HEK293 (cell line): ENCODE data around the gene WDR45B.

Source experiments
- CTCF ChIP-seq: fragments of 450-650 bp; formaldehyde crosslinking; IDR thresholded peaks from 2 replicates; pipeline ENCODE4 v1.5.1; 2016; ENCODE audit warnings: missing biosample characterization, missing genetic modification characterization
- HOXA7 ChIP-seq: sonication (generic); formaldehyde crosslinking; IDR thresholded peaks from 2 replicates; pipeline ENCODE4 v1.8.1; 2022; ENCODE audit warnings: missing genetic modification reagents, borderline replicate concordance
- PATZ1 ChIP-seq: fragments of 450-650 bp; formaldehyde crosslinking; IDR thresholded peaks from 2 replicates; pipeline ENCODE4 v1.5.1; 2016; ENCODE audit warnings: missing biosample characterization, missing genetic modification characterization
- ZNF114 ChIP-seq: fragments of 450-650 bp; formaldehyde crosslinking; IDR thresholded peaks from 2 replicates; pipeline ENCODE4 v1.5.0; 2017; ENCODE audit warnings: missing biosample characterization, missing genetic modification characterization
- ZNF274 ChIP-seq, 2 experiments: fragments of 200-500 bp in 1 of 2; fragments of 450-650 bp in 1 of 2; sonication (Bioruptor generic) in 1 of 2; formaldehyde crosslinking in 1 of 2; IDR thresholded peaks; 2 replicates each; pipeline versions ENCODE4 v1.5.1 to v1.6.1; 2014 to 2016; ENCODE audit warnings: borderline replicate concordance in 1 of 2, inconsistent platforms in 1 of 2, low read length in 1 of 2, missing biosample characterization in 1 of 2, missing genetic modification characterization in 1 of 2
- ZNF292 ChIP-seq: fragments of 450-650 bp; formaldehyde crosslinking; IDR thresholded peaks from 2 replicates; pipeline ENCODE4 v1.5.1; 2016; ENCODE audit warnings: low read depth, missing biosample characterization, missing genetic modification characterization, borderline replicate concordance
- ZNF324 ChIP-seq: fragments of 450-650 bp; formaldehyde crosslinking; IDR thresholded peaks from 2 replicates; pipeline ENCODE4 v1.5.1; 2016; ENCODE audit warnings: missing biosample characterization, missing genetic modification characterization
- ZNF366 ChIP-seq: fragments of 450-650 bp; formaldehyde crosslinking; conservative IDR thresholded peaks from 2 replicates; pipeline ENCODE4 v1.5.1; 2016; ENCODE audit warnings: missing biosample characterization, missing genetic modification characterization
- ZNF549 ChIP-seq: fragments of 450-650 bp; IDR thresholded peaks from 2 replicates; pipeline ENCODE4 v1.5.1; 2018; ENCODE audit warnings: missing biosample characterization, missing genetic modification characterization, mild to moderate bottlenecking, inconsistent platforms, moderate library complexity
- TF ChIP-seq, protein P1 (sequence below): fragments of 450-650 bp; formaldehyde crosslinking; conservative IDR thresholded peaks from 2 replicates; pipeline ENCODE4 v1.5.1; 2016; ENCODE audit warnings: low read depth, missing biosample characterization, missing genetic modification characterization
- TF ChIP-seq, protein P2 (sequence below): fragments of 450-650 bp; formaldehyde crosslinking; IDR thresholded peaks from 2 replicates; pipeline ENCODE4 v1.5.1; 2016; ENCODE audit warnings: missing biosample characterization, missing genetic modification characterization
- TF ChIP-seq, protein P3 (sequence below): fragments of 450-650 bp; formaldehyde crosslinking; IDR thresholded peaks from 2 replicates; pipeline ENCODE4 v1.5.1; 2017; ENCODE audit warnings: missing biosample characterization, missing genetic modification characterization
- TF ChIP-seq, protein P4 (sequence below): fragments of 450-650 bp; formaldehyde crosslinking; IDR thresholded peaks from 2 replicates; pipeline ENCODE4 v1.5.1; 2017; ENCODE audit warnings: missing biosample characterization, missing genetic modification characterization
- TF ChIP-seq, protein P5 (sequence below): fragments of 450-650 bp; formaldehyde crosslinking; IDR thresholded peaks from 2 replicates; pipeline ENCODE4 v1.5.1; 2016; ENCODE audit warnings: missing biosample characterization, missing genetic modification characterization

DNA sequence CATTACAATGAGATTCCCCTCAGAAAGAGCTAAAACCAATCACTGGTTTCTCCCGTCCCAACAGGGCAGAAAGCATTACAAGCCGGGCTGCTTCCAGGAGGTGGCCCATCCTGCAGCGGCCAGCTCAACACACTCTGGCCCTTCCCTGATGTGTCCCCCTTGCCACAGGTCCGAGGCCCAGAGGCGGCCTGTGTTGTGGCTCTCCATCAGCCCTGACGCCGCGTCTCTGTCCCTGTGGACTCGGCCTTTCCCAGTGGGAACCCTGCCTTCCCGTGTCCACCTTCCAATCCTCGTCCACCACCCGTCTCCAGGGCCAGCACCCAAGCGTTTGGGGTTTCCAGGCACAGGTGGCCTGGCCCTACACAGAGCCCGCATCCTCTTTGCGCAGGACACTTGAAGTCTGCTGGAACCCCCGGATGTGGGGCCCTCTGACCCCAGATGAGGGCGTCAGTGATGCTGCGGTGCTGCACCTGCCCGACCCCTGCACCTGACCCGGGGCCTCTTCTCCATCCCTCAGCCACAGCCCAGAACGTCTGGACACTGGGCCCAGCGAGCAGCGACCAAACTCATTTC, 29.2 kb upstream of the WDR45B start:
- TF ChIP-seq, protein P1, sequence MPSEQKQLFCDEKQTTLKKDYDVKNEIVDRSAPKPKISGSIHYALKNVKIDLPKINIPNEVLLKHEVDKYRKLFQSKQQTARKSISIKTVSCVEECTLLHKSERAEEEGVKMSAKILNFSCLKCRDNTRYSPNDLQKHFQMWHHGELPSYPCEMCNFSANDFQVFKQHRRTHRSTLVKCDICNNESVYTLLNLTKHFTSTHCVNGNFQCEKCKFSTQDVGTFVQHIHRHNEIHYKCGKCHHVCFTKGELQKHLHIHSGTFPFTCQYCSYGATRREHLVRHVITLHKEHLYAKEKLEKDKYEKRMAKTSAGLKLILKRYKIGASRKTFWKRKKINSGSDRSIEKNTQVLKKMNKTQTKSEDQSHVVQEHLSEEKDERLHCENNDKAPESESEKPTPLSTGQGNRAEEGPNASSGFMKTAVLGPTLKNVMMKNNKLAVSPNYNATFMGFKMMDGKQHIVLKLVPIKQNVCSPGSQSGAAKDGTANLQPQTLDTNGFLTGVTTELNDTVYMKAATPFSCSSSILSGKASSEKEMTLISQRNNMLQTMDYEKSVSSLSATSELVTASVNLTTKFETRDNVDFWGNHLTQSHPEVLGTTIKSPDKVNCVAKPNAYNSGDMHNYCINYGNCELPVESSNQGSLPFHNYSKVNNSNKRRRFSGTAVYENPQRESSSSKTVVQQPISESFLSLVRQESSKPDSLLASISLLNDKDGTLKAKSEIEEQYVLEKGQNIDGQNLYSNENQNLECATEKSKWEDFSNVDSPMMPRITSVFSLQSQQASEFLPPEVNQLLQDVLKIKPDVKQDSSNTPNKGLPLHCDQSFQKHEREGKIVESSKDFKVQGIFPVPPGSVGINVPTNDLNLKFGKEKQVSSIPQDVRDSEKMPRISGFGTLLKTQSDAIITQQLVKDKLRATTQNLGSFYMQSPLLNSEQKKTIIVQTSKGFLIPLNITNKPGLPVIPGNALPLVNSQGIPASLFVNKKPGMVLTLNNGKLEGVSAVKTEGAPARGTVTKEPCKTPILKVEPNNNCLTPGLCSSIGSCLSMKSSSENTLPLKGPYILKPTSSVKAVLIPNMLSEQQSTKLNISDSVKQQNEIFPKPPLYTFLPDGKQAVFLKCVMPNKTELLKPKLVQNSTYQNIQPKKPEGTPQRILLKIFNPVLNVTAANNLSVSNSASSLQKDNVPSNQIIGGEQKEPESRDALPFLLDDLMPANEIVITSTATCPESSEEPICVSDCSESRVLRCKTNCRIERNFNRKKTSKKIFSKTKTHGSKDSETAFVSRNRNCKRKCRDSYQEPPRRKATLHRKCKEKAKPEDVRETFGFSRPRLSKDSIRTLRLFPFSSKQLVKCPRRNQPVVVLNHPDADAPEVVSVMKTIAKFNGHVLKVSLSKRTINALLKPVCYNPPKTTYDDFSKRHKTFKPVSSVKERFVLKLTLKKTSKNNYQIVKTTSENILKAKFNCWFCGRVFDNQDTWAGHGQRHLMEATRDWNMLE, result no peak
- TF ChIP-seq, protein P2, sequence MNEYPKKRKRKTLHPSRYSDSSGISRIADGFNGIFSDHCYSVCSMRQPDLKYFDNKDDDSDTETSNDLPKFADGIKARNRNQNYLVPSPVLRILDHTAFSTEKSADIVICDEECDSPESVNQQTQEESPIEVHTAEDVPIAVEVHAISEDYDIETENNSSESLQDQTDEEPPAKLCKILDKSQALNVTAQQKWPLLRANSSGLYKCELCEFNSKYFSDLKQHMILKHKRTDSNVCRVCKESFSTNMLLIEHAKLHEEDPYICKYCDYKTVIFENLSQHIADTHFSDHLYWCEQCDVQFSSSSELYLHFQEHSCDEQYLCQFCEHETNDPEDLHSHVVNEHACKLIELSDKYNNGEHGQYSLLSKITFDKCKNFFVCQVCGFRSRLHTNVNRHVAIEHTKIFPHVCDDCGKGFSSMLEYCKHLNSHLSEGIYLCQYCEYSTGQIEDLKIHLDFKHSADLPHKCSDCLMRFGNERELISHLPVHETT (tag by site-specific recombination), result no peak
- TF ChIP-seq CTCF (no peak), ZNF366 (no peak), PATZ1 (tag by site-specific recombination) (no peak), ZNF324 (no peak), ZNF292 (tag by site-specific recombination) (no peak), ZNF274 (IDR thresholded peaks at IDR 0.05; ENCODE audit: low read length) (no peak), ZNF274 (tag by site-specific recombination; IDR thresholded peaks at IDR 0.05; ENCODE audit: borderline replicate concordance) (no peak), HOXA7 (no peak), ZNF549 (tag by site-specific recombination) (no peak), ZNF114 (tag by site-specific recombination) (no peak)
- TF ChIP-seq, protein P3, sequence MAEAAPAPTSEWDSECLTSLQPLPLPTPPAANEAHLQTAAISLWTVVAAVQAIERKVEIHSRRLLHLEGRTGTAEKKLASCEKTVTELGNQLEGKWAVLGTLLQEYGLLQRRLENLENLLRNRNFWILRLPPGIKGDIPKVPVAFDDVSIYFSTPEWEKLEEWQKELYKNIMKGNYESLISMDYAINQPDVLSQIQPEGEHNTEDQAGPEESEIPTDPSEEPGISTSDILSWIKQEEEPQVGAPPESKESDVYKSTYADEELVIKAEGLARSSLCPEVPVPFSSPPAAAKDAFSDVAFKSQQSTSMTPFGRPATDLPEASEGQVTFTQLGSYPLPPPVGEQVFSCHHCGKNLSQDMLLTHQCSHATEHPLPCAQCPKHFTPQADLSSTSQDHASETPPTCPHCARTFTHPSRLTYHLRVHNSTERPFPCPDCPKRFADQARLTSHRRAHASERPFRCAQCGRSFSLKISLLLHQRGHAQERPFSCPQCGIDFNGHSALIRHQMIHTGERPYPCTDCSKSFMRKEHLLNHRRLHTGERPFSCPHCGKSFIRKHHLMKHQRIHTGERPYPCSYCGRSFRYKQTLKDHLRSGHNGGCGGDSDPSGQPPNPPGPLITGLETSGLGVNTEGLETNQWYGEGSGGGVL (tag by site-specific recombination), result no peak
- TF ChIP-seq, protein P4, sequence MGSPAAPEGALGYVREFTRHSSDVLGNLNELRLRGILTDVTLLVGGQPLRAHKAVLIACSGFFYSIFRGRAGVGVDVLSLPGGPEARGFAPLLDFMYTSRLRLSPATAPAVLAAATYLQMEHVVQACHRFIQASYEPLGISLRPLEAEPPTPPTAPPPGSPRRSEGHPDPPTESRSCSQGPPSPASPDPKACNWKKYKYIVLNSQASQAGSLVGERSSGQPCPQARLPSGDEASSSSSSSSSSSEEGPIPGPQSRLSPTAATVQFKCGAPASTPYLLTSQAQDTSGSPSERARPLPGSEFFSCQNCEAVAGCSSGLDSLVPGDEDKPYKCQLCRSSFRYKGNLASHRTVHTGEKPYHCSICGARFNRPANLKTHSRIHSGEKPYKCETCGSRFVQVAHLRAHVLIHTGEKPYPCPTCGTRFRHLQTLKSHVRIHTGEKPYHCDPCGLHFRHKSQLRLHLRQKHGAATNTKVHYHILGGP, result no peak
- TF ChIP-seq, protein P5, sequence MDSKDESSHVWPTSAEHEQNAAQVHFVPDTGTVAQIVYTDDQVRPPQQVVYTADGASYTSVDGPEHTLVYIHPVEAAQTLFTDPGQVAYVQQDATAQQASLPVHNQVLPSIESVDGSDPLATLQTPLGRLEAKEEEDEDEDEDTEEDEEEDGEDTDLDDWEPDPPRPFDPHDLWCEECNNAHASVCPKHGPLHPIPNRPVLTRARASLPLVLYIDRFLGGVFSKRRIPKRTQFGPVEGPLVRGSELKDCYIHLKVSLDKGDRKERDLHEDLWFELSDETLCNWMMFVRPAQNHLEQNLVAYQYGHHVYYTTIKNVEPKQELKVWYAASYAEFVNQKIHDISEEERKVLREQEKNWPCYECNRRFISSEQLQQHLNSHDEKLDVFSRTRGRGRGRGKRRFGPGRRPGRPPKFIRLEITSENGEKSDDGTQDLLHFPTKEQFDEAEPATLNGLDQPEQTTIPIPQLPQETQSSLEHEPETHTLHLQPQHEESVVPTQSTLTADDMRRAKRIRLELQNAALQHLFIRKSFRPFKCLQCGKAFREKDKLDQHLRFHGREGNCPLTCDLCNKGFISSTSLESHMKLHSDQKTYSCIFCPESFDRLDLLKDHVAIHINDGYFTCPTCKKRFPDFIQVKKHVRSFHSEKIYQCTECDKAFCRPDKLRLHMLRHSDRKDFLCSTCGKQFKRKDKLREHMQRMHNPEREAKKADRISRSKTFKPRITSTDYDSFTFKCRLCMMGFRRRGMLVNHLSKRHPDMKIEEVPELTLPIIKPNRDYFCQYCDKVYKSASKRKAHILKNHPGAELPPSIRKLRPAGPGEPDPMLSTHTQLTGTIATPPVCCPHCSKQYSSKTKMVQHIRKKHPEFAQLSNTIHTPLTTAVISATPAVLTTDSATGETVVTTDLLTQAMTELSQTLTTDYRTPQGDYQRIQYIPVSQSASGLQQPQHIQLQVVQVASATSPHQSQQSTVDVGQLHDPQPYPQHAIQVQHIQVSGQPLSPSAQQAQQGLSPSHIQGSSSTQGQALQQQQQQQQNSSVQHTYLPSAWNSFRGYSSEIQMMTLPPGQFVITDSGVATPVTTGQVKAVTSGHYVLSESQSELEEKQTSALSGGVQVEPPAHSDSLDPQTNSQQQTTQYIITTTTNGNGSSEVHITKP, result no peak
